Measurements from ENCODE around the gene ANK3. TPM values are rescaled to one million over a fixed set of nuclear protein-coding genes. Genes with fewer than 3 reads are reported as not detected.

The ANK3 gene
- total and polyA plus RNA-seq, 3 donors from 2014 or later, result 23.5 to 39.9 (median 38.6) TPM

DNA sequence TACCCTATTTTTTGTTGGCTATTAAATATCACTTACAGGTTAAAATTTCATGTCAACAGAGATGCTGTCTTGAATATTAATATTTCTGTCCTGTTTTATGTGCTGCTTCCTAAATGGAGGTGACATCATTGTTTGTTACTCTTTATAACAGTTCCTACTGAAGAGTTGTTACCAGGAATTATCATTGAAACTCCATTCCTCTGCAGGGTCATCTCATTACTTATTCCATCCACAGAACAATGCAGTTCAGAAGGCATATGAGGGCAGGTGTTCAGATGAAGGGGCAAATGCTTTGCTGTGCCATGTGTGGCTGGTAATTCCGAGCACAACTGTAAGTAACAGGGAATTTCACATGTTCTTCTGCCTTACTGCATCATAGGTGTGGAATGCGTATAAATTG is 113.4 kb downstream of the ANK3 start:
- WGBS, 2 donors, result 94 to 96% methylated on average over 2 of the region's 2 CpGs
- Histone ChIP-seq H3K4me3 (no peak overlapping the region), H3K4me1 (no peaks in the 10 kb centered on the region), H3K9me3 (no peaks in the 10 kb centered on the region), H3K27ac (no peak overlapping the region), H3K36me3 (ENCODE audit: low read depth, missing control alignments) (no peaks in the 10 kb centered on the region), H3K27me3 (no peaks in the 10 kb centered on the region)
- intact Hi-C loops (cut with DNase I; ENCODE audit: low total_unique reads), result no loop called here
- TF ChIP-seq, protein P1, sequence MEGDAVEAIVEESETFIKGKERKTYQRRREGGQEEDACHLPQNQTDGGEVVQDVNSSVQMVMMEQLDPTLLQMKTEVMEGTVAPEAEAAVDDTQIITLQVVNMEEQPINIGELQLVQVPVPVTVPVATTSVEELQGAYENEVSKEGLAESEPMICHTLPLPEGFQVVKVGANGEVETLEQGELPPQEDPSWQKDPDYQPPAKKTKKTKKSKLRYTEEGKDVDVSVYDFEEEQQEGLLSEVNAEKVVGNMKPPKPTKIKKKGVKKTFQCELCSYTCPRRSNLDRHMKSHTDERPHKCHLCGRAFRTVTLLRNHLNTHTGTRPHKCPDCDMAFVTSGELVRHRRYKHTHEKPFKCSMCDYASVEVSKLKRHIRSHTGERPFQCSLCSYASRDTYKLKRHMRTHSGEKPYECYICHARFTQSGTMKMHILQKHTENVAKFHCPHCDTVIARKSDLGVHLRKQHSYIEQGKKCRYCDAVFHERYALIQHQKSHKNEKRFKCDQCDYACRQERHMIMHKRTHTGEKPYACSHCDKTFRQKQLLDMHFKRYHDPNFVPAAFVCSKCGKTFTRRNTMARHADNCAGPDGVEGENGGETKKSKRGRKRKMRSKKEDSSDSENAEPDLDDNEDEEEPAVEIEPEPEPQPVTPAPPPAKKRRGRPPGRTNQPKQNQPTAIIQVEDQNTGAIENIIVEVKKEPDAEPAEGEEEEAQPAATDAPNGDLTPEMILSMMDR (IDR thresholded peaks at IDR 0.05), result no peak
- no peak for TF ChIP-seq POLR2A (IDR thresholded peaks at IDR 0.05)
- DNase-seq, result no peak

DNA sequence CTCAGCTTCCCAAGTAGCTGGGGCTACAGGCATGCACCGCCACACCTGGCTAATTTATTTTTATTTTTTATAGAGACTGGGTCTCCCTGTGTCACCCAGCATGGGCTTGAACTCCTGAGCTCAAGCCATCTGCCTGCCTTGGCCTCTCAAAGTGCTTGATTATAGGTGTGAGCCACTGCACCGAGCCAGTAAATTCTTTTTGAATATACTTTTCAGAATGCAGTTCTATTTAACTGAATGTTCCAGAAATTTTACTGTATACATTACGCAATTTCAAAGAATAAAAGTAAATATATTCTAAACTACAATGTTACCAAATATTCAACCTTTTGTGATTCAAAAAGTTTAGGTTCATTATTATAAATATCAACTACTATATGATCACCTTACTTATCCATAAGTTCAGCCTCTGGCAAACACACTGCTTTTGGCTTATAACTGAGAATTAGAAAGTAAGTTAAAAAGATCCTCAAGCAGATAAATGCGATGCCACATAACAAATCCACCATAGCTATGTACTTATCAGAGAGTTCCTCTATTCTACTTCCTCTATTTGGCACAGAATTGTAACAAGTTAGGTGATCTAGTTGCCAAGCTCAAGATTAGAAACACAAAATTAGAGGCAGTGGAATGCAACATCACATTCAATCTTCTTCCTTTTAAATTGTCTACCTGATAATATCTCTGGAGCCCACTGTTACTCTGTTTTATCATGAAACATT is 118.2 kb downstream of the ANK3 start:
- WGBS, 2 donors, result 82 to 83% methylated on average over 4 of the region's 4 CpGs
- Histone ChIP-seq H3K9me3 (no peaks in the 10 kb centered on the region), H3K36me3 (ENCODE audit: low read depth, missing control alignments) (no peaks in the 10 kb centered on the region), H3K27me3 (no peaks in the 10 kb centered on the region), H3K27ac (no peak overlapping the region), H3K4me3 (no peak overlapping the region), H3K4me1 (no peaks in the 10 kb centered on the region)
- no peak for TF ChIP-seq POLR2A (IDR thresholded peaks at IDR 0.05)
- TF ChIP-seq, protein P1 (IDR thresholded peaks at IDR 0.05), result no peak
- no peak for DNase-seq
- intact Hi-C loops (cut with DNase I; ENCODE audit: low total_unique reads), result no loop called here

DNA sequence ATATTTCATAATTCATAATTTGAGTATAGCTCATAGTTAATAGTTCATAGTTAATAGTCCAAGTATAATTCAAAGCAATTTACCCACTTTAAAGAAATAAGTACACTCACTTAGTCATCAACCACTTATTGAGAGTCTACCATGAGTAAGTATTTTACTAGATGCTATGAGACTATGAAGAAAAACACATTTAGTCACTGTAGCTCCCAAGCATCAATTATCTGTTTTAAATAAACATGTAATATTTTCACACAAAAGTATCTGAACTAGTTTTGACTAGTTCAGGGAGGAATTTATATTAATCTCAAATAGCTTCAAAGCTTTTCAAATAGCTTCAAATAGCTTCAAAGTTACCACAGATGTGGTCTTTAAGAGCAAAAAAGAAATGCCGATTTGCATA is 119.2 kb downstream of the ANK3 start:
- intact Hi-C loops (cut with DNase I; ENCODE audit: low total_unique reads), result no loop called here
- H3K27me3 ChIP-seq, result no peaks in the 10 kb centered on the region
- H3K9me3 ChIP-seq, result no peaks in the 10 kb centered on the region

DNA sequence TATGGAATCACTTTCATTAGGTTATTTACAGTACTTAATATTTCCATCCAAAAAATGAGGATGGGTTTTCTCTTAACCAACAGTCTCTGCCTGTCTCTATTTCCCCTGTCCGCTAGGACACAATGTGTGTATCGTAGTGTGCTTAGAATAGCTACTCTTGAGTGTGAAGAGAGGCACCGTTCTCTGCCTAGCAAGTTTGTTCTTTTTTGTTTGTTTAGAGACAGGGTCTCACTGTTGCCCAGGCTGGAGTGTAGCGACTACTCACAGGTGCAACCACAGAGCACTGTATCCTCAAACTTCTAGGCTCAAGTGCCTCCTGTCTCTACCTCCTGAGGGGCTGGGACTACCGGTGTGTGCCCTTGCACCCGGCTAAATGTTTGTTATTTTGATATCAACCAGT is 121.9 kb downstream of the ANK3 start:
- H3K36me3 ChIP-seq (ENCODE audit: low read depth, missing control alignments), result no peaks in the 10 kb centered on the region
- H3K4me1 ChIP-seq, result no peaks in the 10 kb centered on the region
- H3K9me3 ChIP-seq, result no peaks in the 10 kb centered on the region
- H3K4me3 ChIP-seq, result no peak overlapping the region
- DNase-seq, result no peak
- intact Hi-C loops (cut with DNase I; ENCODE audit: low total_unique reads), result no loop called here
- H3K27ac ChIP-seq, result no peak overlapping the region
- 92 to 94% methylated on average over 6 of the region's 6 CpGs for WGBS, 2 donors
- H3K27me3 ChIP-seq, result no peaks in the 10 kb centered on the region
- no peak for TF ChIP-seq POLR2A (IDR thresholded peaks at IDR 0.05)
- TF ChIP-seq, protein P1 (IDR thresholded peaks at IDR 0.05), result no peak

More for the DNA sequence above, 119.2 kb downstream of the ANK3 start:
- Histone ChIP-seq H3K4me3 (no peak overlapping the region), H3K4me1 (no peaks in the 10 kb centered on the region), H3K27ac (no peak overlapping the region), H3K36me3 (ENCODE audit: low read depth, missing control alignments) (no peaks in the 10 kb centered on the region)
- TF ChIP-seq POLR2A (IDR thresholded peaks at IDR 0.05), result no peak
- TF ChIP-seq, protein P1 (IDR thresholded peaks at IDR 0.05), result no peak
- WGBS, 2 donors, result 88 to 96% methylated on average over 1 of the region's 1 CpG
- DNase-seq, result no peak

DNA sequence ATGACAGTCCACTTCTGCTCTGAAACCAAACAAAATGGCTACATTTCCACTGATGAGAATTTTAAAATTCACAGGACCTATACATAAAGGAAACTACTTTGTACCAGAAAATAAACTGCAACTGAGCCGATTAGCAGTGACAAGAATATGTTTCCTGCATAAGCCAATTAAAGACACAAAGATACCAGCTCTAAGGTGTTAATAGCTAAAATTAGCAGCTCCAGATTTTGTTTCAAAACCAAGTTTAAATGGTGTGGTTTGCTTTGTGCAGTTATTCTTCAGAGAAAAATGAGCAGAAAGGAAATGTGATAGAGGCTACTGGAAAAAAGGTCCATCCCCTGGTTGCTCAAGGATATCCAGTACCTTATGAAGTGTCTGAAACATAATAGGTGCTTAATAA is 123.2 kb downstream of the ANK3 start:
- no peak for DNase-seq
- Histone ChIP-seq H3K4me1 (no peaks in the 10 kb centered on the region), H3K36me3 (ENCODE audit: low read depth, missing control alignments) (no peaks in the 10 kb centered on the region), H3K27ac (no peak overlapping the region), H3K27me3 (no peaks in the 10 kb centered on the region), H3K9me3 (no peaks in the 10 kb centered on the region), H3K4me3 (no peak overlapping the region)
- intact Hi-C loops (cut with DNase I; ENCODE audit: low total_unique reads), result no loop called here
- TF ChIP-seq, protein P1 (IDR thresholded peaks at IDR 0.05), result no peak
- TF ChIP-seq POLR2A (IDR thresholded peaks at IDR 0.05), result no peak
- 85 to 91% methylated on average over 1 of the region's 1 CpG for WGBS, 2 donors

All from testis (tissue), 3 donors.